Activated naive CD4-positive, alpha-beta T cell treated with anti-CD3 and anti-CD28 coated beads, Interleukin-2, amount 50 U/mL, for 24 hours (primary cell): Measurements from ENCODE around the gene GPC5.
"Not testable (repeated sequence)": the region's sequence is repeated elsewhere in the genome, so short reads cannot be mapped to it uniquely, and the experiment has no call there.

Experiments used
- H3K27ac Mint-ChIP-seq: one replicate; pipeline ENCODE4 v1.8.0; 2021; ENCODE audit warnings: mild to moderate bottlenecking, mixed read lengths
- H3K27me3 Mint-ChIP-seq: one replicate; pipeline ENCODE4 v1.8.0; 2021; ENCODE audit warnings: mixed read lengths
- H3K36me3 Mint-ChIP-seq: one replicate; pipeline ENCODE4 v1.8.0; 2021; ENCODE audit warnings: mixed read lengths
- H3K4me1 Mint-ChIP-seq: one replicate; pipeline ENCODE4 v1.8.0; 2021; ENCODE audit warnings: mixed read lengths
- H3K4me3 Mint-ChIP-seq: one replicate; pipeline ENCODE4 v1.8.0; 2021; ENCODE audit warnings: mild to moderate bottlenecking, mixed read lengths
- H3K9me3 Mint-ChIP-seq: one replicate; pipeline ENCODE4 v1.8.0; 2021; ENCODE audit warnings: mixed read lengths

The GPC5 gene

DNA sequence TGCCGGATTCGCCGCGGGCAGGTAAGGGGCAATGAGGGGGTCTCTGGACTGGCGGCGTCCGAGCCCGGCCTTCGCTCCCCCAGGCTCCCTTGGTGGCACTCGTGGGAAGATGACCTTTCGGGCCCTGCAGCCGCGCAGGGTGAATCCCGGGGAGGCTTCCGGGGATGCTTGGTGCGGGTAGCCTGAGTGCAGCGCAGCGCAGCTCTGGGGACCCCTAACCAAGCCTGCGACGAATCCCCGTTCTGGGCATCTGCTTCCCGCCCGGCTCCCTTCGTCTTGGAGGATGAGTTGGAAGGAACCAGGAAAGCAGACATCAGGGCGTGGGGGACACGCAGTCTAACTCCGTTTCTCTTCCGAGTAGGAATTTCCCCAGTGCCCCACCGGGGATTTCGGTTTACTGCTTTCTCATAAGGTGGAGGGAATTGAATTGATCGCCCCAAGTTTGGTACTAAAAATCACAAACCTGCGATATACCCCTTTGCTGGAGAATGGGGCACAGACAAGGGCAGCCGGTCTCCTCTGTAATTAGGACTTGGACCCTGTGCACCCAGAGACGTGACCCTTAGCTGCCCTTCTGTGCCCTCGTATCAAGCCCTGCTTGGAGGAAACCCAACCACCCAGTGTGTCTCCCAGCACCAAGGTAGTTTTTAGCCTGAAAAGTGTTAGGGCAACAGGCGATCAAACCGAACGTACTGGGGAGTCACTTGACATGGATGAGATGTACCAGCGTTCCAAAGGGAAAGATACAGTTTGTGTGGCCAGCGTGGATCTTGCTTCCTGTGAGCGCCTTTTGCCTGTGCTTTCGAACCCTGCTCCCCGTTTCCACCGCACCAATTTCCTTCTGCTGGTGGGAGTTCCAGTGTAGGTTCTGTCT lies 1.0 kb downstream of the GPC5 start:
- H3K36me3 Mint-ChIP-seq: no peaks in the 10 kb centered on the region
- no peaks in the 10 kb centered on the region for H3K9me3 Mint-ChIP-seq
- H3K27me3 Mint-ChIP-seq: peaks cover 46% of the 10 kb centered on the region
- H3K27ac Mint-ChIP-seq: no peak overlapping the region
- H3K4me3 Mint-ChIP-seq: peak overlapping the region; percentile 67
- peaks cover 12% of the 10 kb centered on the region for H3K4me1 Mint-ChIP-seq

DNA sequence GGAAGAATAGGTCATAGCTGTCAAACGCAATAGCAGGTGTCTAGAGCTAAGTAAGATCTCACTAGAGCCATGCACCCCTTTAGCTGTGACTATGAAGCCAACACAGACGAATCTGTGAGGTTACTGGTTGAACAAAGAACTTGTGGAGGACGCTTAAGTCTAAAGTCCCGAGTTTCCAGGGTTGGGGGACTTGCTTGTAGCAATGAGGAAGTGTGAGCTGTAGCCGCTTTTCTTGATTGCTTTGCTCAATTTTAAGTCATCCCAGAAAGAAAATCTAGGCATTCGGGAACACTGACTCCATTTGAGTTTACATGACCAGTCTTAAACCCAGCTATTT lies 1.6 kb downstream of the GPC5 start:
- no peaks in the 10 kb centered on the region for H3K36me3 Mint-ChIP-seq
- H3K27me3 Mint-ChIP-seq: peaks cover 40% of the 10 kb centered on the region
- H3K27ac Mint-ChIP-seq: no peak overlapping the region
- no peaks in the 10 kb centered on the region for H3K9me3 Mint-ChIP-seq
- peaks cover 12% of the 10 kb centered on the region for H3K4me1 Mint-ChIP-seq
- H3K4me3 Mint-ChIP-seq: peak overlapping the region; percentile 67

GRCh38 chr13:91400671-91401070 lies 2.2 kb downstream of the GPC5 start:
- Mint-ChIP-seq H3K4me3 (no peak overlapping the region), H3K36me3 (no peaks in the 10 kb centered on the region), H3K27ac (no peak overlapping the region), H3K4me1 (peaks cover 12% of the 10 kb centered on the region), H3K9me3 (no peaks in the 10 kb centered on the region), H3K27me3 (peaks cover 38% of the 10 kb centered on the region)

GRCh38 chr13:91401920-91402319 lies 3.5 kb downstream of the GPC5 start:
- peaks cover 1% of the 10 kb centered on the region for H3K36me3 Mint-ChIP-seq
- no peak overlapping the region for H3K4me3 Mint-ChIP-seq
- peaks cover 12% of the 10 kb centered on the region for H3K4me1 Mint-ChIP-seq
- H3K27ac Mint-ChIP-seq: no peak overlapping the region
- peaks cover 31% of the 10 kb centered on the region for H3K27me3 Mint-ChIP-seq
- H3K9me3 Mint-ChIP-seq: no peaks in the 10 kb centered on the region

GRCh38 chr13:91405240-91405639 lies 6.8 kb downstream of the GPC5 start:
- Mint-ChIP-seq H3K4me1 (no peaks in the 10 kb centered on the region), H3K9me3 (no peaks in the 10 kb centered on the region), H3K27me3 (peaks cover 24% of the 10 kb centered on the region), H3K4me3 (no peak overlapping the region), H3K27ac (no peak overlapping the region), H3K36me3 (peaks cover 1% of the 10 kb centered on the region)

- Mint-ChIP-seq H3K27ac (no peak overlapping the region), H3K9me3 (no peaks in the 10 kb centered on the region), H3K27me3 (peaks cover 17% of the 10 kb centered on the region), H3K4me3 (no peak overlapping the region), H3K4me1 (no peaks in the 10 kb centered on the region), H3K36me3 (peaks cover 1% of the 10 kb centered on the region)
Measured at GRCh38 chr13:91406619-91407018, 8.2 kb downstream of the GPC5 start.

DNA sequence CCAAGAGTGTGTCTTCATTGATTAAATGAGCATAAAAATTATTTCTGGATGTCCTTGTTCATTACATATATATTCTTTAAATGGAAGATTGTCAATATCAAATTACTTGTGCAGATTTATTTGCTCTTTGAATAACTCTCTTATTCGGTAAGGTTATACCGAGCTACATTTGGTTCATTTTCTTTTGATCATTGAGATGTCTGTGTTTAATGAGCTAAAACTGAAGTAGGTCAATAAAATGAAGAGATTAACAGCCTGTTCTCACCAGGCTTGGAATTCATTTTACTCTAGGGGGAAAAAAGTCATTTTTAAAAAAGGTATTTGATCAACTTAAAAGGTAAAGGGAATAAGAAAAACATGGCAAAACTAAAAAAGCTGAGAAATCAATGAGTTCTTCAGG lies 10.6 kb downstream of the GPC5 start:
- Mint-ChIP-seq H3K27me3 (peaks cover 11% of the 10 kb centered on the region), H3K27ac (no peak overlapping the region), H3K9me3 (no peaks in the 10 kb centered on the region), H3K36me3 (peaks cover 1% of the 10 kb centered on the region), H3K4me1 (no peaks in the 10 kb centered on the region), H3K4me3 (no peak overlapping the region)

DNA sequence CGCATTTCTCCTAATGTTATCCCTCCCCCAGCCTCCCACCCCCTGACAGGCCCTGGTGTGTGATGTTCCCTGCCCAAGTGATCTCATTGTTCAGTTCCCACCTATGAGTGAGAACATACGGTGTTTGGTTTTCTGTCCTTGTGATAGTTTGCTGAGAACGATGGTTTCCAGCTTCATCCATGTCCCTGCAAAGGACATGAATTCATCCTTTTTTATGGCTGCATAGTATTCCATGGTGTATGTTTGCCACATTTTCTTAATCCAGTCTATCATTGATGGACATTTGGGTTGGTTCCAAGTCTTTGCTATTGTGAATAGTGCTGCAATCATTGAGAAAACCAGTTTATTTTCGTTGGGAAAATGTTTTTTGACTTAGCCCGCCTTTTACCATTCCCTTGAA lies 18.2 kb downstream of the GPC5 start:
- not testable (repeated sequence) for H3K4me1 Mint-ChIP-seq, H3K36me3 Mint-ChIP-seq, H3K27me3 Mint-ChIP-seq, H3K27ac Mint-ChIP-seq, H3K4me3 Mint-ChIP-seq, H3K9me3 Mint-ChIP-seq

DNA sequence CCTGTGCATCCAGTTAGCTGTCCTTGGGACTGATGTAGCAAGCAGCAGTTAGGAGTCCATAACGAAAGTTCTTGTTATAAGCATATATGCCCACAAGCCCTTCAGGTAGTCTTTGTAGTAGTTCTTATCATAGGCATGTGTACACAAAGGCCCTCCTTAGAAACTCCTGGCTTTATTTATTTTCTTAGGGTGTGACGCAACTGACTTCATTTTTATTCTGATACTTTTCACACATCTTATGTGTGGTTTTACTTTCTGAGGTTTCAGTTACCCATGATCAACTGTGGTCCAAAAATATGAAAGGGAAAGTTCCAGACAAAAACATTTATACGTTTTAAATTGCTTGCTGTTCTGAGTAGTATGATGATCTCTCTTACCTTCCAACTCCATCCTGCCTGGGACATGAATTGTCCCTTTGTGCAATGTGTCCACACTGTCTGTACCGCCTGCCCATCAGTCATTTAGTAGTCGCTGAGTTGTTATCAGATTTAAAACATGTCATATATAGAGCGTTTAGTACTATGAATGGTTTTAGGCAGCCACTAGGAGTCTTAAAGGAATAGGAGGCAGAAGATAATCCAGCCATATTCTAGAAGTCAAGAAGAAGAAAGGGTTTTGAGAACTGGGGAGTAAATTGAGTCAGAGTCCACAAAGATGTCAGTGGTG lies 19.4 kb downstream of the GPC5 start:
- Mint-ChIP-seq H3K27me3 (peaks cover 9% of the 10 kb centered on the region), H3K9me3 (no peaks in the 10 kb centered on the region), H3K27ac (no peak overlapping the region), H3K4me1 (no peaks in the 10 kb centered on the region), H3K4me3 (no peak overlapping the region), H3K36me3 (no peaks in the 10 kb centered on the region)

GRCh38 chr13:91426913-91427312 lies 28.5 kb downstream of the GPC5 start:
- H3K36me3 Mint-ChIP-seq: peaks cover 2% of the 10 kb centered on the region
- no peak overlapping the region for H3K27ac Mint-ChIP-seq
- no peak overlapping the region for H3K4me3 Mint-ChIP-seq
- H3K27me3 Mint-ChIP-seq: peaks cover 7% of the 10 kb centered on the region
- H3K9me3 Mint-ChIP-seq: peaks cover 18% of the 10 kb centered on the region
- H3K4me1 Mint-ChIP-seq: no peaks in the 10 kb centered on the region

DNA sequence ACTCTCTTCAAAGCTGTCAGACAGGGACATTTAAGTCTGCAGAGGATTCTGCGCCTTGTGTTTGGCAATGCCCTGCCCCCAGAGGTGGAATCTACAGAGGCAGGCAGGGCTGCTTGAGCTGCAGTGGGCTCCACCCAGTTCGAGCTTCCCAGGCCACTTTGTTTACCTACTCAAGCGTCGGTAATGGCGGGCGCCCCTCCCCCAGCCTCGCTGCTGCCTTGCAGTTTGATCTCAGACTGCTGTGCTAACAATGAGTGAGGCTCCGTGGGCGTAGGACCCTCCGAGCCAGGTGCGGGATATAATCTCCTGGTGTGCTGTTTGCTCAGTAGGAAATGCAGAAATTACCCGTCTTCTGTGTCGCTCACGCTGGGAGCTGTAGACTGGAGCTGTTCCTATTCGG lies 40.3 kb downstream of the GPC5 start:
- H3K4me1 Mint-ChIP-seq, H3K4me3 Mint-ChIP-seq, H3K36me3 Mint-ChIP-seq, H3K27ac Mint-ChIP-seq: not testable (repeated sequence)
- peaks cover 14% of the 10 kb centered on the region for H3K27me3 Mint-ChIP-seq
- peaks cover 22% of the 10 kb centered on the region for H3K9me3 Mint-ChIP-seq

DNA sequence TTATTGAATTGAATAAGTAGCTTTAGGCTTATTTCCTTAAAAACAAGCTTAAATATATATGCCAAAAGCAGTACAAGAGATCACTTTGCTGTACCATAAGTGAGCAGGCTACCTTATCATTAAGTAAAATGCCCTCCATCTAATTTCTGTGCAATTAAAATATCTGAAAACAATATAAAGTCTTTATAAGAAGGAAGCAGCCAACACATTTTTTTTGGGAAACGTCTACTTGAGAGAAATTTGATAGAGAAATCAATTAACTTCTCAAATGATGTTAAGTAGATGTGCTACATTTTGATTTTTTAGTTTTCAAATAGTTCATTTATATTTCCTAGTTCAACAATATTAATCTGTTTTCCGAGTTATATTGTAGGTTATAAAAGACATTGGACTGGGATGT lies 52.5 kb downstream of the GPC5 start:
- Mint-ChIP-seq H3K4me3 (no peak overlapping the region), H3K36me3 (no peaks in the 10 kb centered on the region), H3K27me3 (peaks cover 9% of the 10 kb centered on the region), H3K9me3 (no peaks in the 10 kb centered on the region), H3K27ac (no peak overlapping the region), H3K4me1 (no peaks in the 10 kb centered on the region)

GRCh38 chr13:91454666-91455065 lies 56.2 kb downstream of the GPC5 start:
- Mint-ChIP-seq H3K36me3 (no peaks in the 10 kb centered on the region), H3K9me3 (no peaks in the 10 kb centered on the region)

GRCh38 chr13:91456837-91457236 lies 58.4 kb downstream of the GPC5 start:
- no peaks in the 10 kb centered on the region for H3K4me1 Mint-ChIP-seq
- H3K27ac Mint-ChIP-seq: no peak overlapping the region
- no peaks in the 10 kb centered on the region for H3K9me3 Mint-ChIP-seq
- H3K27me3 Mint-ChIP-seq: peaks cover 4% of the 10 kb centered on the region
- no peak overlapping the region for H3K4me3 Mint-ChIP-seq
- H3K36me3 Mint-ChIP-seq: no peaks in the 10 kb centered on the region

More at GRCh38 chr13:91454666-91455065, 56.2 kb downstream of the GPC5 start:
- no peak overlapping the region for H3K4me3 Mint-ChIP-seq
- H3K27ac Mint-ChIP-seq: no peak overlapping the region
- H3K27me3 Mint-ChIP-seq: peaks cover 9% of the 10 kb centered on the region
- no peaks in the 10 kb centered on the region for H3K4me1 Mint-ChIP-seq

GRCh38 chr13:91459485-91459884 lies 61.1 kb downstream of the GPC5 start:
- H3K4me3 Mint-ChIP-seq: no peak overlapping the region
- H3K36me3 Mint-ChIP-seq: no peaks in the 10 kb centered on the region
- peaks cover 4% of the 10 kb centered on the region for H3K27me3 Mint-ChIP-seq

GRCh38 chr13:91464336-91464735 lies 65.9 kb downstream of the GPC5 start:
- no peak overlapping the region for H3K27ac Mint-ChIP-seq
- H3K36me3 Mint-ChIP-seq: no peaks in the 10 kb centered on the region
- H3K4me1 Mint-ChIP-seq: no peaks in the 10 kb centered on the region
- no peak overlapping the region for H3K4me3 Mint-ChIP-seq
- no peaks in the 10 kb centered on the region for H3K9me3 Mint-ChIP-seq
- H3K27me3 Mint-ChIP-seq: peaks cover 1% of the 10 kb centered on the region

More at GRCh38 chr13:91459485-91459884, 61.1 kb downstream of the GPC5 start:
- Mint-ChIP-seq H3K4me1 (no peaks in the 10 kb centered on the region), H3K27ac (no peak overlapping the region), H3K9me3 (no peaks in the 10 kb centered on the region)
